GM19467 (cell line): Measurements from ENCODE around the gene FAM83F.
"Not testable (repeated sequence)": the region's sequence is repeated elsewhere in the genome, so short reads cannot be mapped to it uniquely, and the experiment has no call there.

Experiments used
- ATAC-seq: cut with Tn5 transposase; IDR thresholded peaks from one replicate; pipeline ENCODE4 v1.9.1; 2021; ENCODE audit warnings: mild to moderate bottlenecking, moderate library complexity; ENCODE audit not compliant: unreplicated experiment

Gene FAM83F

DNA sequence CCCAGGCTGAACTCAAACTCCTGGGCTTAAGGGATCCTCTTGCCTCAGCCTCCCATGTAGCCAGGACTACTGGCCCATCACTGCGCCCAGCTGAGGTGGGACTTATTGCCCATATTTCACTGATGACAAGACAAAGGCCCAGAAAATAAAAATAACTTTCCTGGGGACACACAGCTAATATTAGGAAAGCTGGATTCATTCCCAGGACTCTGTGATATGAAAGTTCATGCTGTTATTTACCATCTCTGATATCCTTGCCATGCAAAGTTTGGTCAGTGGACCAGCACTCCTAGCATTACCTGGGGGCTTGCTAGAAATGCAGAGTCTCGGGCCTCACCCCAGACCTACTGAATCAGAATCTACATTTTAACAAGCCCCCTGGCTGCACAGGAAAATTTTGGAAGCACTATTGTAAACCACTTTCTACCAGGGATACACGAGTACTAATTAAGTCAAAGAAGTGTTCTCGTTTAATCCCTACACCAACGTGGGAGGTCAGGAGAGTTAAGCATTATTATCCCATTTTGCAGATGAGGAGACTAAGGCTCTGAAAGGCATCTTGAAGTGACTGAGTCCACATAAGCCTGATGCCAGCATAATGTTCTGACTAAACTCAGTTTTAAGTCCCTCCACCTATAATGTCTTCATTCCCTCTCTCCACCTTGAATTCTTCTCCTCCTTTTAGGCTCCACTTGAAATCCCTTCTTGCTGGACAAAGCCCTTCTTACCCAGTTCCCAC is 2.5 kb upstream of the FAM83F start:
- no peak for ATAC-seq

GRCh38 chr22:39992894-39993293 is 1.9 kb upstream of the FAM83F start:
- not testable (repeated sequence) for ATAC-seq

GRCh38 chr22:39994041-39994565 is 651 bp upstream of the FAM83F start:
- no peak for ATAC-seq

GRCh38 chr22:39995393-39996252 is 869 bp downstream of the FAM83F start:
- ATAC-seq, result no peak

DNA sequence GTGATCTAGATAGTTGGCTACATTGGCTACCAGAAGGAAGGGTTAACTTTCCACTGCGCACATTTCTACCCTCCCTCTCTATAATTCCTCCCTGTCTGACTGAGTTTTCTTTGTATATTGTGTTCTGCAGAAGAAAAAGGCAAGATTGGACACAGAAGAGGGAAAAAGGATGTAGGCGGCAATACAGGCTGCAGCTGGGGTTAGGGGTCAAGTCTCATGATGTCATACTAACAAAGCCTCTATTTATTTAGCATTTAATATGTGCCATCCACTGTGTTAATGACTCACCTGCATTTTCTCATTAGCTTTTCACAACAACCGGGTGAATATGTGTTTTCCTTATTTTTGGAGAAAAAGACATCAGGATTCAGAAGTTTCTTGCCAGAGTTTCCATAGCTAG is 2.0 kb downstream of the FAM83F start:
- no peak for ATAC-seq

DNA sequence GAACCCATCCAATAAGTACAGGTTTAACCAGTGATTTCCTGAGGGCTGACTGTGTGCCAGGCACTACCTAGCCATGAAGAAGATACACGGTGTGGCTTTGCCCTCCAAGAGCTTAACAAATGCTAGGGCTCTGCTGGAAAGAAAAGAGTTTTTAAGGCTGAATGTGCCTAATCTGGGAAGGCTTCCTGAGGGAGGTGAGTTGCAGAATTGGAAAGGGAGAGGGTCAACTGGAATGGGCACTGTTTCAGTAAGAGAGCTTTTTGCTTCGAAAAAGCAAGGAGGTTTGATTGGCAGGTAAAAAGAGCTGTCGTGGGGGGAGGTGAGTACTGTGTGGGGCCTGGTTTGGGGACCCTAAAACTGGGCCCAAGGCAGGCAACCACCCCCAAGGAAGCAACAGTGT is 2.7 kb downstream of the FAM83F start:
- ATAC-seq, result no peak

DNA sequence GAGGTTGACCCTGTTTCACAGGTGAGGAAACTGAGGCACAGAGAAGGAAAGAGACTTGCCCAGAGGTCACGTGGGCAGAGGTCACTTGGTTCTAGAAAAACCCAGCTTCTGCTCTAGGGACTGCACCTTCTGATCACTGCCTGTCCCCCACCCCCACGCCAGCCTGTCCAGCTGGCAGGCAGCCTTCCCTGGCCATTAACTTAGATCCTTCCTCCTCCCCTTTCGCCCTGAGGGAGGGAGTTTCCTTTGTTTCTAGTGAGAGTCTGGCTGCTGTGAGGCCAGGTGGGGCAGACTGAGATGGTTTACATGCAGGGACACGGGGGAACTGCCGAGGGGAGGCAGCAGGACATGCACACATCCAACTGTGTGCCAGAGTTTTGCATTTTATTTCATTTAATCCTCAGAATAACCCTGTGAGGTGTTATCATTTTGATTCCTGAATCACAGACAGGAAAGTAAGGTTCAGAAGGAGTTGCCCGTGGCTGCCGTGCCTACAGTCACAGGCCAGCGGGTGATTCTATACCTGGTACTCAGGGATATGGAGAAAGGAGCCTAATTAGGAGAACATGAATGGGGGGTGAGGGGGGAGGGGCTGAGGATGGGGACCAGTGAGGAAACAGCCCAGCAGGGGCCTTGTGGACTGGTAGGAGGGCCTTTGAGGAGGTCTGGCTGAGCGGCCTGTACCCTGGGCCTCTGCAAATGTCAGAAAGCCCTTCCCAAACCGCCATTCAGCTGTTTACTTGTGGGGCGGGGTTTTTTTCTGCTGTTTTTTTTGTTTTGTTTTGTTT is 3.4 kb downstream of the FAM83F start:
- no peak for ATAC-seq

GRCh38 chr22:39999144-39999757 is 4.5 kb downstream of the FAM83F start:
- ATAC-seq, result no peak

GRCh38 chr22:40000171-40000570 is 5.4 kb downstream of the FAM83F start:
- no peak for ATAC-seq

- no peak for ATAC-seq
Observed at GRCh38 chr22:40001106-40001505, 6.4 kb downstream of the FAM83F start.

- ATAC-seq, result no peak
Observed at GRCh38 chr22:40001800-40002577, 7.2 kb downstream of the FAM83F start.

DNA sequence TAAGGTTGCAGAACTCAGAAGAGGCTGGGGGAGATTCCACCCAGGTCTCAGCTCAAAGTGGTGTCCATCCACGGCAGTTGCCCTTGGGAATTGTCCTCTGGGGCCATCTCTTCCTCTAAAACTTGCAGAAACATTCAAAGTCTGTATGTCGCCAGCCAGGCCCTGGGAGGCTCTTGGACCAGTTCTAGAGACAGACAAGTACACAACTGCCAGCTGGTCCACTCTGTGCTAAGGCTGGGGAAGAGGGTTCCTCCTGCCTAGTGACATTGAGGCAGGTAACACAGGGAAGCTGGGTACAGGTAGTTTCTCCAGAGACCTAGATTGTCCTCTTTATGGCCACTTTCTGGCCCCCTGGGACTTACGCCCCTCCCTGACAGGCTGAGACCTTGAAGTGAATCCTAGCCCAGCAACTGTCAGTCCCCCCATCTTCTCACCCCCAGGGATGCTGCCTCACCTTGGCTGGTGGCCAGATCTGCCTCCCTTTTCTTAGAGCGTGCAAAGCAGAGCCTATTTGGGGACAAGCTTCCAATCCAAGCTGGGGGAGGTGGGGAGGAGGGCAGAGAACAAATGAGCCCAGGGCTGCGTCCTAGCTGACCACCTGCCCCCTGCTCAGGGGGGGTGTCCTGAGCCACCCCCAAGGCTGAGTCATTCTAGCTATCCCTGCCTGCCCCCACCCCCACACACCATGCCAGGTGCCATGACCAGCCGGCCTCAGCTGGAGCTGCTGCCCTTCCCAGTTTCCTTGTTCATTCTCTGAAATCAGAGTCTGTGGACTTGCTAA is 8.4 kb downstream of the FAM83F start:
- ATAC-seq, result no peak

- no peak for ATAC-seq
Observed at GRCh38 chr22:40004836-40005235, 10.1 kb downstream of the FAM83F start.

DNA sequence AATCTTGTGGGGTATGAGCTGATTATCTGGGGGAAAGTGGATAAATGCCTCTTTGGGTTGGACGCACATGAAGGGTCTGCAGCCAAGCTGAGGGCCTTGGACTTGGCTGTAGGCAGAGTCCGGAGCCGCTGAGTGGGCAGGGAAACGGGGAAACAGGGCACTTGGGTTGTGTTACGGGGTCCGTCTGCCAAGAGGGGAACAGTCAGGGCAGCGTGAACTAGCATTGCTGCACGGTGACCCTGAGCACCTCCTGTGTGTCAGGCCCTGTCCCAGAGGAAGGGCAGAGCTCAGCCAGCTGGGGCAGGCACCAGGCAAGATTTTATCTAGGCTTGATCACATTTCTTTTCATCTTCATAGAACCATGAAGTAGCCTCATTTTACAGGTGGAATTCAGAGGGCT is 11.9 kb downstream of the FAM83F start:
- ATAC-seq, result no peak

GRCh38 chr22:40007853-40008710 is 13.3 kb downstream of the FAM83F start:
- no peak for ATAC-seq

GRCh38 chr22:40008726-40009291 is 14.1 kb downstream of the FAM83F start:
- no peak for ATAC-seq

DNA sequence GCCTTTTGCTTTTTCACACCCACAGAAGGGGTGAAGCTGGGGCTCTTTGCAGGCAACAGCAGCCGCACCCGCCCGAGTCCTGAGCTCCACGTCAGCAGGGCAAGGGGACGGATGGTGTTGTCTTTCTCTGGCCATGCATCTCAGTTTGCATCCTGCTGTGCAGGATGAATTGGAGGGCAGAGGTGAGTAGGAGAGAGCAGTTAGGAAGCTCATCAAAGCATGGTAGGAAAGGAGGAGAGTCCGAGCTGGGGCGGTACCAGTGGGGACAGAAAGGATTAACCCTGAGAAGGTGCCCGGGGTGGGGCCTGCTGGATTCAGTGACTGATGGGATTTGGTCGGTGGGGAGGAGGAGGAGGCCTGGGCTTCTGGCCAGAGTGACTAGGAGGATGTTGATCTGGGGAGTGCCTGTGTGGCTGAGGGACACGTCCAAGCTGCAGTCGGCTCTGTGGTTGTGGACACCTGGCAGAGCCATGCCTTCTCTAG is 14.6 kb downstream of the FAM83F start:
- ATAC-seq, result no peak
